ENCODE results near the gene B3GALNT1.

DNA sequence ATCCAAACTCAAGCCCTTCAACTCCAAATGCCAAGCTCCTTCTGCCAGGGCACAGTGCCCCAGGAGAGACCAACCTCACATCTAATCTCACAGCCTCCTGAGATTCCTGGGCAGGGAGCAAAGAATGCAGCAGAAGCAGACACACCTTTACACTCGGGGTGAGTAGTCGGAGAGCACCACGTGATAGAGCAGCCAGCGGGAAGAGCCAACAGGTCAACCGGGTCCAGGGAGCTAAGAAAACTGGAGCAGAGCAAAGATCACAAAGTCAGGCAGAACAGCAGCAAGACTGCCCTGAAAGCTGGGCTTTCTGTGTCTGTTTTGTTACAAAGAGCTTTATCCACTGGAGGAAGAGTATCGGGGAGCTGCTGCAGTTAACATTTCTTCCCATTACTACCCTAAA is 4.2 kb downstream of the B3GALNT1 start:
- TF ChIP-seq CTCF (IDR thresholded peaks at IDR 0.05) (no peak), POLR2A (IDR thresholded peaks at IDR 0.05) (no peak)
